T1000 (cell line): ENCODE results near the gene NPC1L1.
A peak's percentile ranks its signal among the peaks of the same experiment; 100 is the strongest.
"Not testable (repeated sequence)": the region's sequence is repeated elsewhere in the genome, so short reads cannot be mapped to it uniquely, and the experiment has no call there.

Source experiments
- DNase-seq: peaks from one replicate; lab custom pipeline; 2025; ENCODE audit warnings: mixed read lengths; lab: John Stamatoyannopoulos, UW

Gene NPC1L1

GRCh38 chr7:44506592-44507288 lies 34.4 kb downstream of the NPC1L1 start:
- DNase-seq, result not testable (repeated sequence)

GRCh38 chr7:44505595-44505994 lies 35.5 kb downstream of the NPC1L1 start:
- no peak for DNase-seq

- DNase-seq, result no peak
Measured at GRCh38 chr7:44498230-44498954, 42.7 kb downstream of the NPC1L1 start.

GRCh38 chr7:44497155-44498027 lies 43.7 kb downstream of the NPC1L1 start:
- DNase-seq, result no peak

- DNase-seq, result no peak
Measured at GRCh38 chr7:44496385-44496784, 44.7 kb downstream of the NPC1L1 start.

GRCh38 chr7:44494960-44495359 lies 46.2 kb downstream of the NPC1L1 start:
- no peak for DNase-seq

- no peak for DNase-seq
Measured at GRCh38 chr7:44491229-44491628, 49.9 kb downstream of the NPC1L1 start.

GRCh38 chr7:44490351-44491200 lies 50.6 kb downstream of the NPC1L1 start, which contains the start of gene NUDCD3:
Gene NUDCD3, minus strand, starts transcription at chr7:44490658. Its CDS starts 58 bp downstream, at chr7:44490600.
- peak; percentile 85 for DNase-seq

- DNase-seq, result no peak
Measured at GRCh38 chr7:44489955-44490350, 51.2 kb downstream of the NPC1L1 start.

- no peak for DNase-seq
Measured at GRCh38 chr7:44488955-44489354, 52.2 kb downstream of the NPC1L1 start.

GRCh38 chr7:44486693-44487092 lies 54.4 kb downstream of the NPC1L1 start:
- DNase-seq, result no peak

- DNase-seq, result no peak
Measured at GRCh38 chr7:44486001-44486400, 55.1 kb downstream of the NPC1L1 start.

GRCh38 chr7:44484482-44485313 lies 56.4 kb downstream of the NPC1L1 start:
- no peak for DNase-seq

GRCh38 chr7:44482502-44483485 lies 58.3 kb downstream of the NPC1L1 start:
- no peak for DNase-seq

- DNase-seq, result no peak
Measured at GRCh38 chr7:44477938-44478337, 63.2 kb downstream of the NPC1L1 start.

- DNase-seq, result peak; percentile 20
Measured at GRCh38 chr7:44477063-44477830, 63.9 kb downstream of the NPC1L1 start.

- no peak for DNase-seq
Measured at GRCh38 chr7:44476313-44476712, 64.8 kb downstream of the NPC1L1 start.

- DNase-seq, result no peak
Measured at GRCh38 chr7:44473295-44473694, 67.8 kb downstream of the NPC1L1 start.

GRCh38 chr7:44472843-44473242 lies 68.3 kb downstream of the NPC1L1 start:
- no peak for DNase-seq
